ENCODE measurements around the gene CPE.

DNA sequence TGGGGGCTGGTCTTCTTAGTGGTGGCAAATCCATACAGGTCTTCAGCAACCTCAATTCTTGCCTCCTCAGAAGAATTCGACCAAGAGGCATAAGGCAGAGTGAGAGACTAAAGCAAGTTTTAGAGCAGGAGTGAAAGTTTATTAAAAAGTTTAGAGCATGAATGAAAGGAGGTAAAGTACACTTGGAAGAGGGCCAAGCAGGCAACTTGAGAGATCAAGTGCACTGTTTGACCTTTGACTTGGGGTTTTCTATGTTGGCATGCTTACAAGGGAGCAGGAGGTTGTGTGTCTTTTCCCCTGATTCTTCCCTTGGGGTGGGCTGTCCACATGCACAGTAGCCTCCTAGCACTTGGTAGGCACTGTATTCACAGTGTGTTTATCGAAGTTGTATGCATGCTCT is 91.2 kb downstream of the CPE start:
- TF ChIP-seq POLR2A (IDR thresholded peaks at IDR 0.05) (no peak), POLR2AphosphoS5 (IDR thresholded peaks at IDR 0.05) (no peak)
- TF ChIP-seq, protein P1, sequence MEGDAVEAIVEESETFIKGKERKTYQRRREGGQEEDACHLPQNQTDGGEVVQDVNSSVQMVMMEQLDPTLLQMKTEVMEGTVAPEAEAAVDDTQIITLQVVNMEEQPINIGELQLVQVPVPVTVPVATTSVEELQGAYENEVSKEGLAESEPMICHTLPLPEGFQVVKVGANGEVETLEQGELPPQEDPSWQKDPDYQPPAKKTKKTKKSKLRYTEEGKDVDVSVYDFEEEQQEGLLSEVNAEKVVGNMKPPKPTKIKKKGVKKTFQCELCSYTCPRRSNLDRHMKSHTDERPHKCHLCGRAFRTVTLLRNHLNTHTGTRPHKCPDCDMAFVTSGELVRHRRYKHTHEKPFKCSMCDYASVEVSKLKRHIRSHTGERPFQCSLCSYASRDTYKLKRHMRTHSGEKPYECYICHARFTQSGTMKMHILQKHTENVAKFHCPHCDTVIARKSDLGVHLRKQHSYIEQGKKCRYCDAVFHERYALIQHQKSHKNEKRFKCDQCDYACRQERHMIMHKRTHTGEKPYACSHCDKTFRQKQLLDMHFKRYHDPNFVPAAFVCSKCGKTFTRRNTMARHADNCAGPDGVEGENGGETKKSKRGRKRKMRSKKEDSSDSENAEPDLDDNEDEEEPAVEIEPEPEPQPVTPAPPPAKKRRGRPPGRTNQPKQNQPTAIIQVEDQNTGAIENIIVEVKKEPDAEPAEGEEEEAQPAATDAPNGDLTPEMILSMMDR (IDR thresholded peaks at IDR 0.05): no peak

All from transverse colon (tissue), 4 donors.